ENCODE results near the gene OTOG.

Gene OTOG

DNA sequence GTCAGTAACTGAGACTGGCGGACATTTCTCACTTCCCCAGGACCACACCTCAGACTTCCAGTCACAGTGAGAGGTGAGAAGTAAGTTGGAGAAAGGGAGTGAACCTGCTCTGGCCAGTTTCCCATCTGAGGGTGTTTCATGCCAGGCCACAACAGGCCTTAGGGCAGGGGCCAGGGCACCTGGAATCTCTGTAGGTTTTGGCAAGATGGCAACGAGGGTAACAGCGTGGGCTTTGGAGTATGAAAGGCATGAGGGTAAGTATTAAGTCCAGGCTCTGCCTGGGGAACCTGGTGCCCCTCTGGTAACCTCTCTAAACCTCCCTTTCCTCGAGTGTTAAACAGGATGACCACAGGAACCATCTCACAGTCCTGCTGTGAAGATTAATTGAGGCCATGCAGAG is 41.9 kb upstream of the OTOG start:
- no peak overlapping the region for H3K9ac ChIP-seq (ENCODE audit: low read depth, low read length)
- no peaks in the 10 kb centered on the region for H3K27me3 ChIP-seq (ENCODE audit: insufficient read depth, low read length, poor library complexity)
- TF ChIP-seq EZH2 (IDR thresholded peaks at IDR 0.05; ENCODE audit: borderline replicate concordance, low read depth, low read length, severe bottlenecking), result no peak
- TF ChIP-seq, protein P1, sequence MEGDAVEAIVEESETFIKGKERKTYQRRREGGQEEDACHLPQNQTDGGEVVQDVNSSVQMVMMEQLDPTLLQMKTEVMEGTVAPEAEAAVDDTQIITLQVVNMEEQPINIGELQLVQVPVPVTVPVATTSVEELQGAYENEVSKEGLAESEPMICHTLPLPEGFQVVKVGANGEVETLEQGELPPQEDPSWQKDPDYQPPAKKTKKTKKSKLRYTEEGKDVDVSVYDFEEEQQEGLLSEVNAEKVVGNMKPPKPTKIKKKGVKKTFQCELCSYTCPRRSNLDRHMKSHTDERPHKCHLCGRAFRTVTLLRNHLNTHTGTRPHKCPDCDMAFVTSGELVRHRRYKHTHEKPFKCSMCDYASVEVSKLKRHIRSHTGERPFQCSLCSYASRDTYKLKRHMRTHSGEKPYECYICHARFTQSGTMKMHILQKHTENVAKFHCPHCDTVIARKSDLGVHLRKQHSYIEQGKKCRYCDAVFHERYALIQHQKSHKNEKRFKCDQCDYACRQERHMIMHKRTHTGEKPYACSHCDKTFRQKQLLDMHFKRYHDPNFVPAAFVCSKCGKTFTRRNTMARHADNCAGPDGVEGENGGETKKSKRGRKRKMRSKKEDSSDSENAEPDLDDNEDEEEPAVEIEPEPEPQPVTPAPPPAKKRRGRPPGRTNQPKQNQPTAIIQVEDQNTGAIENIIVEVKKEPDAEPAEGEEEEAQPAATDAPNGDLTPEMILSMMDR (IDR thresholded peaks at IDR 0.05; ENCODE audit: borderline replicate concordance, extremely low read depth, low read length, poor library complexity, severe bottlenecking), result no peak
- no peaks in the 10 kb centered on the region for H3K36me3 ChIP-seq (ENCODE audit: insufficient read depth, low read length)
- H2AFZ ChIP-seq (ENCODE audit: low read depth, low read length), result no peak overlapping the region
- DNase-seq (no peak), ATAC-seq (ENCODE audit: insufficient read depth, low read depth) (no peak)
- no peaks in the 10 kb centered on the region for H3K79me2 ChIP-seq (ENCODE audit: insufficient read depth, low read length)
- no peak overlapping the region for H3K4me2 ChIP-seq (ENCODE audit: insufficient read depth, low read length)
- H3K27ac ChIP-seq (ENCODE audit: low read length), result no peak overlapping the region
- H3K4me1 ChIP-seq (ENCODE audit: insufficient read depth, low read length), result peaks cover 28% of the 10 kb centered on the region
- no peaks in the 10 kb centered on the region for H3K9me3 ChIP-seq (ENCODE audit: insufficient read depth, low read length, severe bottlenecking)
- no peaks in the 10 kb centered on the region for H4K20me1 ChIP-seq (ENCODE audit: insufficient read depth, low read length)
- no peak overlapping the region for H3K4me3 ChIP-seq (ENCODE audit: low read depth in 1 of 2, low read length in 2 of 2)

DNA sequence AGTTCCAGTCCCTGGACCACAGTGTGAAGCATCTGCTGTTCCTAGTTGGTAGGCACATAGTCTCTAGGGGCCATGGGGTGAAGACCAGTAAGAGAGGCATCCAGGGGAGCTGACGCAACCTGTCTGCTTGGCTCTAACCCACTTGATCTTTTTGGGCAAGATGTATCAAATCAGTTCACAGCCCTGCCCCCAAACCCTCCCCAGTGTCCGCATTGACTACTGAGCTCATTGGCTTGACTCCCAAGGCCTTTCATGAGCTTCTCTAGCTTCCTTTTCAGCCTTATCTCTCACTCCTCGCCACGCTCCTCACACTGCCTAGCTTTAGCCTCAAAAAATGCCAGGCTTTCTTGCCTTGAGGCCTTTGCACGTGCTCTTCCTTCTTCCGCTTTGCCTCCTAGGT is 40.7 kb upstream of the OTOG start:
- H3K27me3 ChIP-seq (ENCODE audit: insufficient read depth, low read length, poor library complexity), result peaks cover under 1% of the 10 kb centered on the region
- H3K4me2 ChIP-seq (ENCODE audit: insufficient read depth, low read length), result no peak overlapping the region
- H3K36me3 ChIP-seq (ENCODE audit: insufficient read depth, low read length), result no peaks in the 10 kb centered on the region

DNA sequence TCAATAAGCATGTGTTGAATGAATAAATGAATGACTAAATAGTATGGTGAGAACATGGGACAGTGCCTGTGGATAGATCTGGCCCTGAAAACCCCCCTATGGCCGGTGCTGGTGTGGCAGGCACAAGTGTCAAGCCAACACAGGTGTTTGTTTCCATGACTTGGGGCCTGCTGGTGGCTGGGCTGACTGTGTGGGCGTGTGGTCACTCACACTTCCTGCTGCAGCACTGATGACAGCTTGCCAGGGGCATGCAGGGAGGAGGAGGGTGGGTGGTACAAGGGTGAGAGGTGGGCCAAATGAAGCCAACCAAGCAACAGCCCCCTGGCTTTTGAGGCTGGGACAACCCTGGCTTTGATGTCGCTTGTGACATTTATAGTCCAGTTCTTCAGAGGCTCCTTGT is 40.1 kb upstream of the OTOG start:
- Histone ChIP-seq H3K27me3 (ENCODE audit: insufficient read depth, low read length, poor library complexity) (peaks cover 4% of the 10 kb centered on the region), H3K9ac (ENCODE audit: low read depth, low read length) (no peak overlapping the region), H3K79me2 (ENCODE audit: insufficient read depth, low read length) (no peaks in the 10 kb centered on the region), H3K4me2 (ENCODE audit: insufficient read depth, low read length) (no peak overlapping the region), H3K9me3 (ENCODE audit: insufficient read depth, low read length, severe bottlenecking) (no peaks in the 10 kb centered on the region), H4K20me1 (ENCODE audit: insufficient read depth, low read length) (no peaks in the 10 kb centered on the region), H2AFZ (ENCODE audit: low read depth, low read length) (no peak overlapping the region), H3K4me3 (ENCODE audit: low read depth in 1 of 2, low read length in 2 of 2) (no peak overlapping the region), H3K36me3 (ENCODE audit: insufficient read depth, low read length) (no peaks in the 10 kb centered on the region), H3K27ac (ENCODE audit: low read length) (no peak overlapping the region), H3K4me1 (ENCODE audit: insufficient read depth, low read length) (peaks cover 26% of the 10 kb centered on the region)
- ATAC-seq (ENCODE audit: insufficient read depth, low read depth) (no peak), DNase-seq (no peak)
- TF ChIP-seq, protein P1 (IDR thresholded peaks at IDR 0.05; ENCODE audit: borderline replicate concordance, extremely low read depth, low read length, poor library complexity, severe bottlenecking), result no peak
- TF ChIP-seq EZH2 (IDR thresholded peaks at IDR 0.05; ENCODE audit: borderline replicate concordance, low read depth, low read length, severe bottlenecking), result no peak

More for the DNA sequence above, 40.7 kb upstream of the OTOG start:
- H3K4me3 ChIP-seq (ENCODE audit: low read depth in 1 of 2, low read length in 2 of 2), result no peak overlapping the region
- no peak for TF ChIP-seq EZH2 (IDR thresholded peaks at IDR 0.05; ENCODE audit: borderline replicate concordance, low read depth, low read length, severe bottlenecking)
- TF ChIP-seq, protein P1 (IDR thresholded peaks at IDR 0.05; ENCODE audit: borderline replicate concordance, extremely low read depth, low read length, poor library complexity, severe bottlenecking), result no peak
- no peak overlapping the region for H3K27ac ChIP-seq (ENCODE audit: low read length)
- H3K4me1 ChIP-seq (ENCODE audit: insufficient read depth, low read length), result peaks cover 28% of the 10 kb centered on the region
- ATAC-seq (ENCODE audit: insufficient read depth, low read depth) (no peak), DNase-seq (no peak)
- H3K9ac ChIP-seq (ENCODE audit: low read depth, low read length), result no peak overlapping the region
- H2AFZ ChIP-seq (ENCODE audit: low read depth, low read length), result no peak overlapping the region
- H4K20me1 ChIP-seq (ENCODE audit: insufficient read depth, low read length), result no peaks in the 10 kb centered on the region
- H3K79me2 ChIP-seq (ENCODE audit: insufficient read depth, low read length), result no peaks in the 10 kb centered on the region
- H3K9me3 ChIP-seq (ENCODE audit: insufficient read depth, low read length, severe bottlenecking), result no peaks in the 10 kb centered on the region

DNA sequence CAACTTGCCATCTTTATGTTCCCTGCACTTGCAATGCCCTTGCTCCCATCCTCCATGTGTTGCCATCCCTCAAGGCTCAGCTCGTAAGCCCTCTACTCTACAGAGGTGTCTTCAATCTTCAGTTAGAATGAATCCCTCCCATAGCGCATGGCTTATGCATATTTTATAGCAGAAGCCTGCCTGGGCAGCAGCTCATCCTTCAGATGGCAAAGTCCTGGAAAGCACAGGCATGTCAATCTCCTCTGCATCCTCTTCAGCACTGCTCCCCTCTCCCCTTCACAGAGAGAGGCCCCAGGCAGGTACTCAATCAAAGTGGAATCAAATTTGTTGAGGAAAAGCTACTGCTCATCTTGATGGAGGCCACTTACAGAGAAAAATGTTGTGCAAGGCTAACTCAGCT is 39.3 kb upstream of the OTOG start:
- H3K4me2 ChIP-seq (ENCODE audit: insufficient read depth, low read length), result no peak overlapping the region
- no peak for DNase-seq
- no peaks in the 10 kb centered on the region for H4K20me1 ChIP-seq (ENCODE audit: insufficient read depth, low read length)
- H3K9me3 ChIP-seq (ENCODE audit: insufficient read depth, low read length, severe bottlenecking), result no peaks in the 10 kb centered on the region
- no peaks in the 10 kb centered on the region for H3K79me2 ChIP-seq (ENCODE audit: insufficient read depth, low read length)
- TF ChIP-seq, protein P1 (IDR thresholded peaks at IDR 0.05; ENCODE audit: borderline replicate concordance, extremely low read depth, low read length, poor library complexity, severe bottlenecking), result no peak
- no peak for TF ChIP-seq EZH2 (IDR thresholded peaks at IDR 0.05; ENCODE audit: borderline replicate concordance, low read depth, low read length, severe bottlenecking)
- peaks cover 18% of the 10 kb centered on the region for H3K4me1 ChIP-seq (ENCODE audit: insufficient read depth, low read length)
- H3K4me3 ChIP-seq (ENCODE audit: low read depth in 1 of 2, low read length in 2 of 2), result no peak overlapping the region
- H3K27me3 ChIP-seq (ENCODE audit: insufficient read depth, low read length, poor library complexity), result peaks cover 7% of the 10 kb centered on the region
- no peak for ATAC-seq (ENCODE audit: insufficient read depth, low read depth)
- H2AFZ ChIP-seq (ENCODE audit: low read depth, low read length), result no peak overlapping the region
- H3K27ac ChIP-seq (ENCODE audit: low read length), result no peak overlapping the region
- H3K36me3 ChIP-seq (ENCODE audit: insufficient read depth, low read length), result no peaks in the 10 kb centered on the region
- no peak overlapping the region for H3K9ac ChIP-seq (ENCODE audit: low read depth, low read length)
